Fibroblast of lung (primary cell): ENCODE results near the gene SENP2. TPM values are rescaled to one million over a fixed set of nuclear protein-coding genes. Genes with fewer than 3 reads are reported as not detected.
"Not testable (repeated sequence)": the region's sequence is repeated elsewhere in the genome, so short reads cannot be mapped to it uniquely, and the experiment has no call there.

Experiments
- DNase-seq, 2 donors: peaks; one replicate each; pipeline versions ENCODE4 v3.0.0 to v3.0.0-alpha.2; 2010; ENCODE audit warnings: low read depth in 2 of 2
- H2AFZ ChIP-seq: 2 replicates; pipeline ENCODE4 v1.5.1; 2012; ENCODE audit warnings: low read length, control low read depth, inconsistent platforms
- H3K27ac ChIP-seq: 2 replicates; pipeline ENCODE4 v1.5.1; 2011; ENCODE audit warnings: low read length, control low read depth; ENCODE audit not compliant: insufficient read depth
- H3K27me3 ChIP-seq: 2 replicates; pipeline ENCODE4 v1.5.1; 2011; ENCODE audit warnings: mild to moderate bottlenecking, low read length; ENCODE audit not compliant: control insufficient read depth, insufficient read depth
- H3K36me3 ChIP-seq: 2 replicates; pipeline ENCODE4 v1.5.1; 2011; ENCODE audit warnings: low read length; ENCODE audit not compliant: control insufficient read depth, insufficient read depth
- H3K4me1 ChIP-seq: 2 replicates; pipeline ENCODE4 v1.5.1; 2011; ENCODE audit warnings: low read length; ENCODE audit not compliant: control insufficient read depth, insufficient read depth; ENCODE audit errors: extremely low read depth
- H3K4me2 ChIP-seq: 2 replicates; pipeline ENCODE4 v1.5.1; 2011; ENCODE audit warnings: low read length, control low read depth; ENCODE audit not compliant: insufficient read depth; ENCODE audit errors: extremely low read depth
- H3K4me3 ChIP-seq, 4 experiments: fragments of 200-600 bp in 1 of 4; sonication (generic) in 1 of 4; replicated peaks in 1 of 4; 2 replicates each; pipeline ENCODE4 v1.5.1; 2011 to 2016; ENCODE audit warnings: low read length in 4 of 4, low read depth in 3 of 4, mild to moderate bottlenecking in 3 of 4, control low read depth in 2 of 4, inconsistent platforms in 1 of 4, mixed read lengths in 1 of 4; ENCODE audit not compliant: insufficient read depth in 1 of 4; ENCODE audit errors: control extremely low read depth in 1 of 4
- H3K79me2 ChIP-seq: 2 replicates; pipeline ENCODE4 v1.5.1; 2012; ENCODE audit warnings: mild to moderate bottlenecking, low read length, inconsistent platforms; ENCODE audit not compliant: control insufficient read depth, insufficient read depth
- H3K9ac ChIP-seq: 2 replicates; pipeline ENCODE4 v1.5.1; 2011; ENCODE audit warnings: mild to moderate bottlenecking, low read length, control low read depth; ENCODE audit not compliant: insufficient read depth
- H3K9me3 ChIP-seq: 2 replicates; pipeline ENCODE4 v1.5.1; 2012; ENCODE audit warnings: low read depth, low read length; ENCODE audit not compliant: control insufficient read depth, insufficient read depth
- H4K20me1 ChIP-seq: 2 replicates; pipeline ENCODE4 v1.5.1; 2011; ENCODE audit warnings: low read length; ENCODE audit not compliant: control insufficient read depth, insufficient read depth; ENCODE audit errors: extremely low read depth
- CTCF ChIP-seq, 2 donors: IDR thresholded peaks in 1 of 2; conservative IDR thresholded peaks in 1 of 2; 1 replicate in 1 of 2; 2 replicates in 1 of 2; pipeline ENCODE4 v1.5.1; 2011 to 2012; ENCODE audit warnings: low read length in 2 of 2, control low read depth in 1 of 2, inconsistent platforms in 1 of 2, low read depth in 1 of 2, mild to moderate bottlenecking in 1 of 2
- EZH2 ChIP-seq: IDR thresholded peaks from 2 replicates; pipeline ENCODE4 v1.5.1; 2012; ENCODE audit warnings: low read length, control low read depth, mild to moderate bottlenecking; ENCODE audit errors: missing control alignments
- polyA plus RNA-seq, 2 donors: library from polyadenylated mRNA; depleted of rRNA in 1 of 2; stranded (reverse) in 1 of 2; unstranded in 1 of 2; fragments of >200 nt; gene quantifications; 2 replicates each; pipeline ENCODE4 v1.2.1, GENCODE V29; 2011 to 2012; ENCODE audit warnings: missing spikeins in 1 of 2
- total RNA-seq: library from RNA; depleted of rRNA; stranded (reverse); fragments of >200 nt; gene quantifications from 2 replicates; pipeline ENCODE4 v1.2.1, GENCODE V29; 2014

Gene SENP2
- total and polyA plus RNA-seq, 2 donors (not counting 1 experiment from before 2014, with no cell fraction given), result 19.6 to 26.9 TPM

GRCh38 chr3:185575108-185575869, 10.8 kb upstream of the SENP2 start:
- H4K20me1 ChIP-seq, H3K9ac ChIP-seq, H3K4me3 ChIP-seq, H3K27me3 ChIP-seq, H3K4me2 ChIP-seq, H3K9me3 ChIP-seq, H3K27ac ChIP-seq, H2AFZ ChIP-seq, H3K79me2 ChIP-seq, H3K36me3 ChIP-seq, H3K4me1 ChIP-seq: not testable (repeated sequence)
- peak; percentile 47 to 56 for TF ChIP-seq CTCF (conservative IDR thresholded peaks at IDR 0.05 in 1 of 2, IDR thresholded peaks at IDR 0.05 in 1 of 2; ENCODE audit: low read depth in 1 of 2, low read length in 2 of 2)
- peak; percentile 33 to 42 for DNase-seq

- H3K4me2 ChIP-seq, result no peak overlapping the region
- DNase-seq, result no peak
- H3K4me1 ChIP-seq, result peaks cover 3% of the 10 kb centered on the region
- peaks cover 9% of the 10 kb centered on the region for H3K79me2 ChIP-seq
- H2AFZ ChIP-seq, result no peak overlapping the region
- no peak overlapping the region for H3K27ac ChIP-seq
- H3K36me3 ChIP-seq, result no peaks in the 10 kb centered on the region
- H4K20me1 ChIP-seq, result no peaks in the 10 kb centered on the region
- no peaks in the 10 kb centered on the region for H3K27me3 ChIP-seq
- TF ChIP-seq EZH2 (no peak), CTCF (conservative IDR thresholded peaks at IDR 0.05 in 1 of 2, IDR thresholded peaks at IDR 0.05 in 1 of 2; ENCODE audit: low read depth in 1 of 2, low read length in 2 of 2) (no peak)
- no peak overlapping the region for H3K4me3 ChIP-seq
- no peaks in the 10 kb centered on the region for H3K9me3 ChIP-seq
- H3K9ac ChIP-seq, result no peak overlapping the region
Measured at GRCh38 chr3:185582236-185582635, 3.9 kb upstream of the SENP2 start.

- Histone ChIP-seq H3K79me2 (peaks cover 10% of the 10 kb centered on the region), H3K9ac (no peak overlapping the region), H3K27me3 (no peaks in the 10 kb centered on the region), H3K4me3 (no peak overlapping the region), H3K9me3 (no peaks in the 10 kb centered on the region), H4K20me1 (no peaks in the 10 kb centered on the region), H3K36me3 (no peaks in the 10 kb centered on the region), H2AFZ (no peak overlapping the region), H3K27ac (no peak overlapping the region), H3K4me1 (peaks cover 3% of the 10 kb centered on the region), H3K4me2 (no peak overlapping the region)
- TF ChIP-seq CTCF (conservative IDR thresholded peaks at IDR 0.05 in 1 of 2, IDR thresholded peaks at IDR 0.05 in 1 of 2; ENCODE audit: low read depth in 1 of 2, low read length in 2 of 2), result no peak
- no peak for TF ChIP-seq EZH2
- no peak for DNase-seq
Measured at GRCh38 chr3:185582871-185583270, 3.2 kb upstream of the SENP2 start.
